Measurements from ENCODE around the gene ENG. TPM values are rescaled to one million over a fixed set of nuclear protein-coding genes. Genes with fewer than 3 reads are reported as not detected.

The ENG gene
- total RNA-seq, 1 experiment from 2014 or later: 0.76 TPM

DNA sequence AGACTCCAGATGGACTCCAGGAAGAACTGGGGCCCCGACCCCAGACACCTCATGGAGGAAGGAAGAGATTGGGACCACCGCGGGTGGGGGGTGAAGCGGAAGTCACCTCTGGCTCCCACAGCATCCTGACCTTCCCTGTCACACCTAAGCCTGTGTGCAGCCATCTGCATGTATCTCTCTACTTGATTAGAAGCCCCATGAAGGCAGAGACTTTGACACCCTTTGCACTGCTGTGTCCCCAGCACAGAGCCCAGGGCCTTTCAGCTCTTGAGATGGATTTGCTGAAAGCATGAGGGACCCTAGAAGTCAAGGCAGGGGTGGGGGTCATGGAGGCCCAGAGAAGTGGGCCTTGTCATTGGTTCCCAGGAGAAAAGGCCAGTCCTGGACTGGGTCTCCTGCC lies 2.8 kb upstream of the ENG start:
- Histone ChIP-seq H4K20me1 (ENCODE audit: insufficient read depth) (no peaks in the 10 kb centered on the region), H3K4me2 (ENCODE audit: low read length) (no peak overlapping the region), H3K9ac (ENCODE audit: low read length) (no peak overlapping the region), H3K4me1 (ENCODE audit: control insufficient read depth in 1 of 2, insufficient read depth in 2 of 2, low read length in 2 of 2) (no peaks in the 10 kb centered on the region), H3K79me2 (ENCODE audit: insufficient read depth, low read length) (no peaks in the 10 kb centered on the region), H2AFZ (ENCODE audit: low read depth, low read length, poor library complexity, severe bottlenecking) (no peak overlapping the region), H3K9me3 (ENCODE audit: control insufficient read depth in 1 of 2, insufficient read depth in 1 of 2, low read depth in 1 of 2, low read length in 2 of 2) (no peaks in the 10 kb centered on the region), H3K27me3 (ENCODE audit: insufficient read depth, low read length) (no peaks in the 10 kb centered on the region), H3K36me3 (ENCODE audit: control insufficient read depth in 1 of 2, insufficient read depth in 2 of 2, low read length in 2 of 2) (no peaks in the 10 kb centered on the region), H3K9me2 (ENCODE audit: insufficient read depth) (no peaks in the 10 kb centered on the region), H3K27ac (ENCODE audit: low read depth, low read length) (no peak overlapping the region), H3K4me3 (replicated peaks in 1 of 2; ENCODE audit: low read depth in 1 of 2, low read length in 2 of 2) (no peak overlapping the region)
- ChIA-PET POLR2A (no interaction called here), RAD21 (ENCODE audit: low non-redundant PET in 1 of 2, low total read pairs in 2 of 2, uncharacterized antibody in 2 of 2, unreplicated experiment in 2 of 2) (no interaction called here), CTCF (no interaction called here)
- ATAC-seq (no peak), DNase-seq (ENCODE audit: low read depth, low spot score) (no peak)
- BruUV-seq (replicated peaks): no TSS peak
- intact Hi-C loops (cut with micrococcal nuclease): no loop called here
- TF ChIP-seq SP1 (IDR thresholded peaks at IDR 0.05; ENCODE audit: low read depth): no peak
- no peak for TF ChIP-seq TCF7L2 (IDR thresholded peaks at IDR 0.05; ENCODE audit: borderline replicate concordance, extremely low read depth, insufficient read depth, insufficient read length)
- no peak for TF ChIP-seq POLR2AphosphoS5 (IDR thresholded peaks at IDR 0.05; ENCODE audit: low read depth, low read length)
- TF ChIP-seq EGR1 (IDR thresholded peaks at IDR 0.05; ENCODE audit: low read depth): no peak

DNA sequence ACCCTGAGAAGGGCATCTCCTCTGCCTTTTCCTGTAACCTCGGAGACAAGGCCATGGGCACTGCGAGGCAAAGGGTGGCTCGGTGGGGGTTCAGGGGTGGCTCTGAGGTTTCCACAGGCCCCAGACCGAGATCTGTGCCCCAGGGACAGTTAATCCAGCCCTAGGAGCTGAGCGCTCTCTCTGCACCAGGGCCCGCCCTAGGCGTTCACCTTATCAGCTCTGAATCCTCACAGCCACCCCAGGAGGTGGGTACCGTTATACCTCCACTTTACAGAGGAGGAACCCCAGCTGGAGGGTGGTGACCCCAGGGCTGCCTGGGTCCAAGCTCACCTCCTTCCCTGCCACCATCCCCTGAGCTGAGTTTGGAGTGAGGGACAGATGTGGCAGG lies 2.3 kb upstream of the ENG start:
- ATAC-seq: no peak
- Histone ChIP-seq H3K36me3 (ENCODE audit: control insufficient read depth in 1 of 2, insufficient read depth in 2 of 2, low read length in 2 of 2) (no peaks in the 10 kb centered on the region), H4K20me1 (ENCODE audit: insufficient read depth) (no peaks in the 10 kb centered on the region), H2AFZ (ENCODE audit: low read depth, low read length, poor library complexity, severe bottlenecking) (no peak overlapping the region), H3K27me3 (ENCODE audit: insufficient read depth, low read length) (no peaks in the 10 kb centered on the region), H3K4me3 (replicated peaks in 1 of 2; ENCODE audit: low read depth in 1 of 2, low read length in 2 of 2) (no peak overlapping the region), H3K4me1 (ENCODE audit: control insufficient read depth in 1 of 2, insufficient read depth in 2 of 2, low read length in 2 of 2) (no peaks in the 10 kb centered on the region), H3K9me2 (ENCODE audit: insufficient read depth) (no peaks in the 10 kb centered on the region), H3K79me2 (ENCODE audit: insufficient read depth, low read length) (no peaks in the 10 kb centered on the region), H3K9me3 (ENCODE audit: control insufficient read depth in 1 of 2, insufficient read depth in 1 of 2, low read depth in 1 of 2, low read length in 2 of 2) (no peaks in the 10 kb centered on the region), H3K4me2 (ENCODE audit: low read length) (no peak overlapping the region), H3K27ac (ENCODE audit: low read depth, low read length) (no peak overlapping the region), H3K9ac (ENCODE audit: low read length) (no peak overlapping the region)
- ChIA-PET POLR2A (no interaction called here), CTCF (no interaction called here), RAD21 (ENCODE audit: low non-redundant PET in 1 of 2, low total read pairs in 2 of 2, uncharacterized antibody in 2 of 2, unreplicated experiment in 2 of 2) (no interaction called here)
- DNase-seq (ENCODE audit: low read depth, low spot score): no peak
- no peak for TF ChIP-seq TCF7L2 (IDR thresholded peaks at IDR 0.05; ENCODE audit: borderline replicate concordance, extremely low read depth, insufficient read depth, insufficient read length)
- no peak for TF ChIP-seq ZFX (IDR thresholded peaks at IDR 0.05)
- no peak for TF ChIP-seq RAD21 (IDR thresholded peaks at IDR 0.05; ENCODE audit: low read depth)
- no peak for TF ChIP-seq SP1 (IDR thresholded peaks at IDR 0.05; ENCODE audit: low read depth)
- TF ChIP-seq ELF1 (IDR thresholded peaks at IDR 0.05; ENCODE audit: borderline replicate concordance, low read depth): no peak
- TF ChIP-seq, protein P1, sequence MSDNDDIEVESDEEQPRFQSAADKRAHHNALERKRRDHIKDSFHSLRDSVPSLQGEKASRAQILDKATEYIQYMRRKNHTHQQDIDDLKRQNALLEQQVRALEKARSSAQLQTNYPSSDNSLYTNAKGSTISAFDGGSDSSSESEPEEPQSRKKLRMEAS (IDR thresholded peaks at IDR 0.05): no peak
- no peak for TF ChIP-seq CBX3 (IDR thresholded peaks at IDR 0.05; ENCODE audit: low read depth)
- intact Hi-C loops (cut with micrococcal nuclease): no loop called here
- no TSS peak for BruUV-seq (replicated peaks)
